EH (cell line): ENCODE data around the gene DNAJB6.
A peak's percentile ranks its signal among the peaks of the same experiment; 100 is the strongest.

ENCODE experiments used
- DNase-seq: peaks from one replicate; pipeline ENCODE4 v3.0.0-alpha.2; 2015; ENCODE audit warnings: low read depth

Gene DNAJB6

GRCh38 chr7:157396316-157397035 is 59.7 kb downstream of the DNAJB6 start:
- no peak for DNase-seq

- DNase-seq: no peak
These were observed 60.4 kb downstream of the DNAJB6 start for GRCh38 chr7:157397036-157397720.

- peak; percentile 91 for DNase-seq
These were observed 61.2 kb downstream of the DNAJB6 start for GRCh38 chr7:157397731-157398691.

GRCh38 chr7:157399086-157399687 is 62.4 kb downstream of the DNAJB6 start:
- peak; percentile 7 for DNase-seq

GRCh38 chr7:157400171-157400860 is 63.5 kb downstream of the DNAJB6 start:
- no peak for DNase-seq

- DNase-seq: no peak
These were observed 65.0 kb downstream of the DNAJB6 start for GRCh38 chr7:157401567-157402387.

GRCh38 chr7:157402388-157402703 is 65.5 kb downstream of the DNAJB6 start:
- DNase-seq: no peak

- DNase-seq: peak; percentile 13
These were observed 66.2 kb downstream of the DNAJB6 start for GRCh38 chr7:157402911-157403534.

- DNase-seq: no peak
These were observed 67.0 kb downstream of the DNAJB6 start for GRCh38 chr7:157403646-157404401.

- DNase-seq: peak; percentile 98
These were observed 68.2 kb downstream of the DNAJB6 start for GRCh38 chr7:157404845-157405481.

GRCh38 chr7:157405501-157405900 is 68.7 kb downstream of the DNAJB6 start:
- DNase-seq: no peak

- DNase-seq: peak; percentile 25
These were observed 69.4 kb downstream of the DNAJB6 start for GRCh38 chr7:157405914-157406810.

GRCh38 chr7:157406971-157407370 is 70.2 kb downstream of the DNAJB6 start:
- DNase-seq: no peak

GRCh38 chr7:157407512-157408257 is 70.9 kb downstream of the DNAJB6 start:
- DNase-seq: no peak

- no peak for DNase-seq
These were observed 71.7 kb downstream of the DNAJB6 start for GRCh38 chr7:157408258-157409101.

GRCh38 chr7:157409149-157409752 is 72.4 kb downstream of the DNAJB6 start:
- DNase-seq: no peak
